ENCODE measurements around the gene MAD2L1BP. TPM values are rescaled to one million over a fixed set of nuclear protein-coding genes. Genes with fewer than 3 reads are reported as not detected.
"Not testable (repeated sequence)": the region's sequence is repeated elsewhere in the genome, so short reads cannot be mapped to it uniquely, and the experiment has no call there.

MAD2L1BP gene
- total and polyA plus RNA-seq, 7 donors = 17.0 to 43.1 (median 30.5) TPM

- H3K4me1 ChIP-seq = peaks cover 3% of the 10 kb centered on the region
- H3K4me3 ChIP-seq = peak overlapping the region; percentile 68
- H3K36me3 ChIP-seq (ENCODE audit: insufficient read depth in 1 of 2, low read depth in 1 of 2) = peaks cover 0 to 28% of the 10 kb centered on the region in 2 donors
- intact Hi-C loops (cut with DNase I) = no loop called here
- no peaks in the 10 kb centered on the region for H3K27me3 ChIP-seq (ENCODE audit: insufficient read depth in 3 of 3, low read length in 2 of 3)
- no peaks in the 10 kb centered on the region for H3K9me3 ChIP-seq
- no peak for DNase-seq
- ATAC-seq = peak in 2 of 4 donors; percentile 6 to 31
- no peak overlapping the region for H3K27ac ChIP-seq
- WGBS, 3 donors = 15 to 23% (median 21%) methylated on average over 9 of the region's 9 CpGs
- TF ChIP-seq CTCF (IDR thresholded peaks at IDR 0.05) = no peak
Measured at GRCh38 chr6:43645613-43645964, 9.9 kb downstream of the MAD2L1BP start.

GRCh38 chr6:43647613-43648012 is 12.0 kb downstream of the MAD2L1BP start:
- TF ChIP-seq CTCF (IDR thresholded peaks at IDR 0.05) = no peak
- DNase-seq (no peak), ATAC-seq (no peak)
- H3K36me3 ChIP-seq (ENCODE audit: insufficient read depth in 1 of 2, low read depth in 1 of 2) = peaks cover 0 to 7% of the 10 kb centered on the region in 2 donors
- 93 to 95% (median 94%) methylated on average over 3 of the region's 3 CpGs for WGBS, 3 donors
- no peak overlapping the region for H3K27ac ChIP-seq
- H3K4me1 ChIP-seq = peaks cover 3% of the 10 kb centered on the region
- H3K9me3 ChIP-seq = no peaks in the 10 kb centered on the region
- no peaks in the 10 kb centered on the region for H3K27me3 ChIP-seq (ENCODE audit: insufficient read depth in 3 of 3, low read length in 2 of 3)
- intact Hi-C loops (cut with DNase I) = no loop called here
- H3K4me3 ChIP-seq = no peak overlapping the region

GRCh38 chr6:43648248-43648647 is 12.6 kb downstream of the MAD2L1BP start:
- intact Hi-C loops (cut with DNase I) = no loop called here
- no peak for TF ChIP-seq CTCF (IDR thresholded peaks at IDR 0.05)
- H3K36me3 ChIP-seq (ENCODE audit: insufficient read depth in 1 of 2, low read depth in 1 of 2) = peaks cover 0 to 1% of the 10 kb centered on the region in 2 donors
- 95 to 98% (median 96%) methylated on average over 2 of the region's 2 CpGs for WGBS, 3 donors
- no peaks in the 10 kb centered on the region for H3K9me3 ChIP-seq
- ATAC-seq (no peak), DNase-seq (no peak)
- H3K4me3 ChIP-seq = no peak overlapping the region
- no peak overlapping the region for H3K27ac ChIP-seq
- H3K4me1 ChIP-seq = peaks cover 3% of the 10 kb centered on the region
- H3K27me3 ChIP-seq (ENCODE audit: insufficient read depth in 3 of 3, low read length in 2 of 3) = no peaks in the 10 kb centered on the region

GRCh38 chr6:43652822-43653221 is 17.2 kb downstream of the MAD2L1BP start:
- H3K4me1 ChIP-seq; H3K4me3 ChIP-seq; H3K36me3 ChIP-seq (ENCODE audit: insufficient read depth in 1 of 2, low read depth in 1 of 2); ATAC-seq; DNase-seq; intact Hi-C loops (cut with DNase I); H3K9me3 ChIP-seq; H3K27me3 ChIP-seq (ENCODE audit: insufficient read depth in 3 of 3, low read length in 2 of 3): not testable (repeated sequence)
- WGBS, 3 donors = 92 to 97% (median 96%) methylated on average over 2 of the region's 2 CpGs
- peak overlapping the region; percentile 42 for H3K27ac ChIP-seq

- intact Hi-C loops (cut with DNase I) = no loop called here
- no peak for ATAC-seq
- Histone ChIP-seq H3K27me3 (ENCODE audit: insufficient read depth in 3 of 3, low read length in 2 of 3) (no peaks in the 10 kb centered on the region), H3K9me3 (no peaks in the 10 kb centered on the region), H3K27ac (no peak overlapping the region), H3K4me3 (no peak overlapping the region), H3K4me1 (no peaks in the 10 kb centered on the region), H3K36me3 (ENCODE audit: insufficient read depth in 1 of 2, low read depth in 1 of 2) (no peaks in the 10 kb centered on the region)
- no peak for DNase-seq
- no peak for TF ChIP-seq CTCF (IDR thresholded peaks at IDR 0.05)
- WGBS, 3 donors = 74 to 81% (median 79%) methylated on average over 3 of the region's 3 CpGs
Measured at GRCh38 chr6:43657221-43657802, 21.7 kb downstream of the MAD2L1BP start.
